Ascending aorta (tissue), 2 donors: ENCODE data around the gene WNT5A. TPM values are rescaled to one million over a fixed set of nuclear protein-coding genes. Genes with fewer than 3 reads are reported as not detected.

Experiments
- DNase-seq, 2 donors: peaks; one replicate each; pipeline ENCODE4 v3.0.0-alpha.2; 2019; ENCODE audit warnings: low spot score in 2 of 2
- H3K27ac ChIP-seq, 2 donors: fragments of 200-600 bp; sonication (generic); one replicate each; pipeline ENCODE4 v1.5.1; 2016 to 2017; ENCODE audit warnings: mild to moderate bottlenecking in 1 of 2
- H3K27me3 ChIP-seq: fragments of 200-600 bp; sonication (generic); one replicate; pipeline ENCODE4 v1.5.1; 2017
- H3K36me3 ChIP-seq, 2 donors: fragments of 200-600 bp; sonication (generic); one replicate each; pipeline ENCODE4 v1.5.1; 2016
- H3K4me1 ChIP-seq, 2 donors: fragments of 200-600 bp; sonication (generic); one replicate each; pipeline ENCODE4 v1.5.1; 2016 to 2017; ENCODE audit warnings: mild to moderate bottlenecking in 1 of 2
- H3K4me3 ChIP-seq, 2 donors: fragments of 200-600 bp; sonication (generic); one replicate each; pipeline ENCODE4 v1.5.1; 2016 to 2017; ENCODE audit warnings: mild to moderate bottlenecking in 1 of 2
- H3K9me3 ChIP-seq, 2 donors: fragments of 200-600 bp; sonication (generic); one replicate each; pipeline ENCODE4 v1.5.1; 2016
- CTCF ChIP-seq, 3 experiments: fragments of 200-600 bp in 2 of 3; fragments of 450-650 bp in 1 of 3; sonication (generic) in 2 of 3; IDR thresholded peaks; one replicate each; pipeline ENCODE4 v1.5.1; 2016 to 2019; ENCODE audit warnings: antibody characterized with exemption in 3 of 3, mild to moderate bottlenecking in 1 of 3, moderate library complexity in 1 of 3
- intact Hi-C: fragments of 100-400 bp; cut with DNase I; formaldehyde crosslinking; loops from one replicate; pipeline ENCODE4 v1.15.1; 2023
- total RNA-seq: library from RNA; depleted of rRNA; stranded (reverse); fragments of >200 nt; gene quantifications from one replicate; pipeline ENCODE4 v1.1.0, GENCODE V29; 2016

Gene WNT5A
- total RNA-seq, 1 donor from 2014 or later = 11.3 TPM

- intact Hi-C loops = no loop called here
- H3K9me3 ChIP-seq = no peaks in the 10 kb centered on the region
- TF ChIP-seq CTCF (IDR thresholded peaks at IDR 0.05) = no peak
- no peak for DNase-seq
- no peaks in the 10 kb centered on the region for H3K27me3 ChIP-seq
- no peak overlapping the region for H3K27ac ChIP-seq
- H3K4me3 ChIP-seq = no peak overlapping the region
- no peaks in the 10 kb centered on the region for H3K36me3 ChIP-seq
- H3K4me1 ChIP-seq = no peaks in the 10 kb centered on the region
Observed at GRCh38 chr3:55453886-55454496, 33.1 kb downstream of the WNT5A start.

- DNase-seq = no peak
- Histone ChIP-seq H3K4me3 (no peak overlapping the region), H3K36me3 (no peaks in the 10 kb centered on the region), H3K4me1 (no peaks in the 10 kb centered on the region), H3K9me3 (no peaks in the 10 kb centered on the region), H3K27me3 (no peaks in the 10 kb centered on the region), H3K27ac (no peak overlapping the region)
- TF ChIP-seq CTCF (IDR thresholded peaks at IDR 0.05) = no peak
- intact Hi-C loops = no loop called here
Observed at GRCh38 chr3:55452886-55453285, 34.2 kb downstream of the WNT5A start.

- Histone ChIP-seq H3K27me3 (no peaks in the 10 kb centered on the region), H3K4me1 (no peaks in the 10 kb centered on the region), H3K4me3 (no peak overlapping the region), H3K9me3 (no peaks in the 10 kb centered on the region), H3K27ac (no peak overlapping the region), H3K36me3 (no peaks in the 10 kb centered on the region)
- no peak for DNase-seq
- intact Hi-C loops = no loop called here
- TF ChIP-seq CTCF (IDR thresholded peaks at IDR 0.05) = no peak
Observed at GRCh38 chr3:55449527-55449926, 37.6 kb downstream of the WNT5A start.

- Histone ChIP-seq H3K4me1 (no peaks in the 10 kb centered on the region), H3K9me3 (no peaks in the 10 kb centered on the region), H3K27ac (no peak overlapping the region), H3K36me3 (no peaks in the 10 kb centered on the region), H3K27me3 (no peaks in the 10 kb centered on the region), H3K4me3 (no peak overlapping the region)
- TF ChIP-seq CTCF (IDR thresholded peaks at IDR 0.05) = no peak
- no peak for DNase-seq
- intact Hi-C loops = no loop called here
Observed at GRCh38 chr3:55446850-55447249, 40.3 kb downstream of the WNT5A start.

- no peak for TF ChIP-seq CTCF (IDR thresholded peaks at IDR 0.05)
- H3K9me3 ChIP-seq = no peaks in the 10 kb centered on the region
- DNase-seq = no peak
- intact Hi-C loops = no loop called here
- no peaks in the 10 kb centered on the region for H3K4me1 ChIP-seq
- H3K27me3 ChIP-seq = no peaks in the 10 kb centered on the region
- H3K36me3 ChIP-seq = no peaks in the 10 kb centered on the region
- no peak overlapping the region for H3K4me3 ChIP-seq
- H3K27ac ChIP-seq = no peak overlapping the region
Observed at GRCh38 chr3:55445551-55445950, 41.6 kb downstream of the WNT5A start.

GRCh38 chr3:55443346-55443745 lies 43.8 kb downstream of the WNT5A start:
- H3K27ac ChIP-seq = no peak overlapping the region
- no peaks in the 10 kb centered on the region for H3K36me3 ChIP-seq
- H3K27me3 ChIP-seq = no peaks in the 10 kb centered on the region
- no peak for TF ChIP-seq CTCF (IDR thresholded peaks at IDR 0.05)
- no peak for DNase-seq
- no peak overlapping the region for H3K4me3 ChIP-seq
- intact Hi-C loops = no loop called here
- no peaks in the 10 kb centered on the region for H3K9me3 ChIP-seq
- no peaks in the 10 kb centered on the region for H3K4me1 ChIP-seq
